NB4 (cell line): Measurements from ENCODE around the gene AKAP10.

ENCODE experiments used
- MYC ChIP-seq: IDR thresholded peaks from 2 replicates; pipeline ENCODE4 v1.6.1; 2011; ENCODE audit warnings: low read depth, low read length
- POLR2A ChIP-seq: IDR thresholded peaks from 2 replicates; pipeline ENCODE4 v1.6.1; 2011; ENCODE audit warnings: mild to moderate bottlenecking; ENCODE audit not compliant: insufficient read length; ENCODE audit errors: extremely low read depth
- TF ChIP-seq, protein P1 (sequence below): IDR thresholded peaks from one replicate; pipeline ENCODE4 v1.5.1; 2012; ENCODE audit warnings: low read depth, low read length
- TF ChIP-seq, protein P2 (sequence below): IDR thresholded peaks from 2 replicates; pipeline ENCODE4 v1.6.1; 2011; ENCODE audit warnings: low read depth, low read length

DNA sequence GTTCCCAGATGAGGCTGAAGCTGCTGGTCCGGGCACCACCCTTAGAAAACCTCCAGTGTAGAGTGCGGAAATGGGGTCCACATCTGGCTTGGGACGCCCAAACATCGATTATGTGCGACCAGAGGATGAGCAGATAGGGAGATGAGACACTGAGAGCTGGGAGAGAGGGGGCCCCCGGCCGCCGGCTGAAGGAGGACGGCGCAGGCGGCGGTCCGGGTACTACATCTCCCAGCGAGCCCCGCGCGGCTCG, 31.3 kb upstream of the AKAP10 start:
- TF ChIP-seq, protein P1, sequence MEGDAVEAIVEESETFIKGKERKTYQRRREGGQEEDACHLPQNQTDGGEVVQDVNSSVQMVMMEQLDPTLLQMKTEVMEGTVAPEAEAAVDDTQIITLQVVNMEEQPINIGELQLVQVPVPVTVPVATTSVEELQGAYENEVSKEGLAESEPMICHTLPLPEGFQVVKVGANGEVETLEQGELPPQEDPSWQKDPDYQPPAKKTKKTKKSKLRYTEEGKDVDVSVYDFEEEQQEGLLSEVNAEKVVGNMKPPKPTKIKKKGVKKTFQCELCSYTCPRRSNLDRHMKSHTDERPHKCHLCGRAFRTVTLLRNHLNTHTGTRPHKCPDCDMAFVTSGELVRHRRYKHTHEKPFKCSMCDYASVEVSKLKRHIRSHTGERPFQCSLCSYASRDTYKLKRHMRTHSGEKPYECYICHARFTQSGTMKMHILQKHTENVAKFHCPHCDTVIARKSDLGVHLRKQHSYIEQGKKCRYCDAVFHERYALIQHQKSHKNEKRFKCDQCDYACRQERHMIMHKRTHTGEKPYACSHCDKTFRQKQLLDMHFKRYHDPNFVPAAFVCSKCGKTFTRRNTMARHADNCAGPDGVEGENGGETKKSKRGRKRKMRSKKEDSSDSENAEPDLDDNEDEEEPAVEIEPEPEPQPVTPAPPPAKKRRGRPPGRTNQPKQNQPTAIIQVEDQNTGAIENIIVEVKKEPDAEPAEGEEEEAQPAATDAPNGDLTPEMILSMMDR: no peak
- no peak for TF ChIP-seq POLR2A
- TF ChIP-seq, protein P2, sequence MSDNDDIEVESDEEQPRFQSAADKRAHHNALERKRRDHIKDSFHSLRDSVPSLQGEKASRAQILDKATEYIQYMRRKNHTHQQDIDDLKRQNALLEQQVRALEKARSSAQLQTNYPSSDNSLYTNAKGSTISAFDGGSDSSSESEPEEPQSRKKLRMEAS: no peak
- TF ChIP-seq MYC: no peak
